PFSK-1 (cell line): ENCODE measurements around the gene CRADD.

Experiments
- POLR2AphosphoS5 ChIP-seq: IDR thresholded peaks from 2 replicates; pipeline ENCODE4 v1.6.1; 2012; ENCODE audit warnings: low read depth, mild to moderate bottlenecking, control low read depth, low read length, moderate library complexity
- REST ChIP-seq, 2 experiments: IDR thresholded peaks; 2 replicates each; pipeline versions ENCODE4 v1.6.1 to v1.8.0; 2011 to 2012; ENCODE audit warnings: low read depth in 2 of 2, low read length in 2 of 2, control low read depth in 1 of 2, inconsistent platforms in 1 of 2, mild to moderate bottlenecking in 1 of 2, moderate library complexity in 1 of 2; ENCODE audit not compliant: insufficient read depth in 1 of 2
- SIN3A ChIP-seq: IDR thresholded peaks from 2 replicates; pipeline ENCODE4 v1.6.1; 2012; ENCODE audit warnings: mild to moderate bottlenecking, low read length, moderate library complexity, borderline replicate concordance; ENCODE audit not compliant: insufficient read depth
- TAF1 ChIP-seq: IDR thresholded peaks from 2 replicates; pipeline ENCODE4 v1.6.1; 2012; ENCODE audit warnings: low read length, control low read depth, borderline replicate concordance; ENCODE audit not compliant: insufficient read depth

GRCh38 chr12:93722835-93723567, 45.8 kb downstream of the CRADD start:
- TF ChIP-seq SIN3A (no peak), REST (IDR thresholded peaks at IDR 0.05; ENCODE audit: insufficient read depth in 1 of 2, low read depth in 2 of 2, low read length in 2 of 2) (no peak), POLR2AphosphoS5 (no peak), TAF1 (no peak)
